Measurements from ENCODE around the gene HIVEP3. TPM values are rescaled to one million over a fixed set of nuclear protein-coding genes. Genes with fewer than 3 reads are reported as not detected.

Gene HIVEP3
- total RNA-seq, 2 donors from 2014 or later, result 17.9 to 32.0 TPM

DNA sequence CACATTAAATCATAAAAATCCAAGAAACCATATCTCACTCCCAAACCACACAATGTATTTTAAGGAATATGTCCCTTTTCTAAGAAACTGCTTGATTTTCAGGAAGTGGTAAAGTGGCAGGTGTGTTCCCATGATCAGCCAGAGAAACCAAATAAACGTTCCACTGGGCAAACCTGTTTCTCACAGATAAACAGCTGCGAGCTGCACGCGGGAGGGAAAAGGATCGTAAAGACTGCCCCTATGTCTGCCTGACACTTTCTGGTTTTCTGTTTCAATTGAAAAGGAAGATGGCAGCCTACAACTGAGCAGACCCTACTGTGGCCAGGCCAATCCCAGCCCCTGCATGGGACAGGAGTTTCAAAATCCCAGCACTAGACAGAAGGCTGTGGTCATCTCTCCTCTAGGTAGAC is 36.6 kb downstream of the HIVEP3 start:
- Mint-ChIP-seq H3K4me3 (no peak overlapping the region), H3K9me3 (no peaks in the 10 kb centered on the region), H3K36me3 (no peaks in the 10 kb centered on the region), H3K27me3 (no peaks in the 10 kb centered on the region), H3K27ac (peak overlapping the region in 1 of 2 donors; percentile 82), H3K4me1 (ENCODE audit: low read depth in 2 of 2) (peaks cover 28 to 58% of the 10 kb centered on the region in 2 donors)
- DNase-seq (ENCODE audit: low spot score) (no peak), ATAC-seq (peak in 1 of 2 donors; percentile 6)

DNA sequence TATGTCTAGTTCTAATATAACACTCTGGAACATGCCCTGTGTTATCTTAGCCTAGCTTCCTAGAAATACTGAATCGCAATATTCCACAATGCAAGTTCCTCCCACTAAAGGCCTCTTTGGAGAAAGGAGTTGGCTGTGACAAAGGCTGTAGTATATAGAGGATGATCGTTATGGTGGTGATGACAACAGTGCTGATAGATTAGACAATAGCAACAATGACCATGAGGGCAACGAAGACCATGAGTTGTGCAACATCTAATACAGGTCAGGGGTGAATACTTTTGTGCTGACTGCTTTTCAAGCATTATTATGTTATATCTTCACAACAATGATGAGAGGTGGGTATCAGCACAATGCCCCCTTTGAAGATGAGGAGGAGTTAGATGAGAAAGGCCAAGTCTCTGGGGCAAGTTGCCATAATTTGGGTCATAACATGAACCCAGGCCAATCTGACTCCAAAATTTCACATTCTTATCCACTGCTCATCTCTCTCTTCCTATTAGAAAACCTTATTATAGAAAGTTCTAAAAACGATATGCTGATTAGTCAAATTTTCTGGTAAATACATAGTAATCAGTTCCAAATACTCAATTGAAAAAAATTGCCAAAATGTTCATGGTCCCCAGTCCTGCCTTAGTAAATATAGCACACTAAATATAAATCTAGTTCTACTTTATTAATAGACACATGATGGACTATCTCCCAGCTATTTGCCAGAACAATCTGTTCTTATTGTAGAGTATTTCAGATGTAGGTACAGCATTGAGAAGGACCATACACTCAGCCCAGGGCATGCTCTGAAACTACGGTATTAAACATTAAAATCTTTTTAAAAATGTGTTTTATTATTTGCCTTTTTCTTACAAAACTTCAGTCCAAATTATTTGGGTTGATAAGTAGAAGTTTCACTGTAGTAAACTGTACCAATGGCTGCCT is 37.5 kb downstream of the HIVEP3 start:
- ATAC-seq, result no peak
- no peak for DNase-seq (ENCODE audit: low spot score)
- Mint-ChIP-seq H3K36me3 (no peaks in the 10 kb centered on the region), H3K9me3 (no peaks in the 10 kb centered on the region), H3K4me3 (no peak overlapping the region), H3K4me1 (ENCODE audit: low read depth in 2 of 2) (peaks cover 34 to 63% of the 10 kb centered on the region in 2 donors), H3K27me3 (no peaks in the 10 kb centered on the region), H3K27ac (peak overlapping the region in 1 of 2 donors; percentile 25)

DNA sequence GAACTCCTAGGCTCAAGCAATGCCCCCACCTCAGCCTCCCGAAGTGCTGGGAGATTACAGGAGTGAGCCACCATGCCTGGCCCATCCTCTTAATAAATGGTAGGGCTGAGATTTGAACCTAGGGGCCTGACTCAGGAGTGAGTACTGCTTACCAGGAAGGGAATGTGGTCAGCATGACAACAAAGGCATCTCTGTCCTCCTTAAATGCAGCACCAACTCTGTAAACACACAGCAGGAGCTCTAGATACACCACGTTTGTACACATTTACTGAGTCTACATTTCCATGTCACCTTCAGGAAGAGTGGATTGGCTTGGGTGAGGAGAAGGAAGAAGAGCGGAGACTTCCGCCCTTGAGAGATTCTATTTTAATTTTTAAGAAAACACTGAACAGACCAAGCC is 38.5 kb downstream of the HIVEP3 start:
- Mint-ChIP-seq H3K9me3 (no peaks in the 10 kb centered on the region), H3K27me3 (no peaks in the 10 kb centered on the region), H3K36me3 (no peaks in the 10 kb centered on the region), H3K4me1 (ENCODE audit: low read depth in 2 of 2) (peaks cover 36 to 63% of the 10 kb centered on the region in 2 donors), H3K4me3 (no peak overlapping the region), H3K27ac (peak overlapping the region in 1 of 2 donors; percentile 25)
- no peak for ATAC-seq
- no peak for DNase-seq (ENCODE audit: low spot score)

DNA sequence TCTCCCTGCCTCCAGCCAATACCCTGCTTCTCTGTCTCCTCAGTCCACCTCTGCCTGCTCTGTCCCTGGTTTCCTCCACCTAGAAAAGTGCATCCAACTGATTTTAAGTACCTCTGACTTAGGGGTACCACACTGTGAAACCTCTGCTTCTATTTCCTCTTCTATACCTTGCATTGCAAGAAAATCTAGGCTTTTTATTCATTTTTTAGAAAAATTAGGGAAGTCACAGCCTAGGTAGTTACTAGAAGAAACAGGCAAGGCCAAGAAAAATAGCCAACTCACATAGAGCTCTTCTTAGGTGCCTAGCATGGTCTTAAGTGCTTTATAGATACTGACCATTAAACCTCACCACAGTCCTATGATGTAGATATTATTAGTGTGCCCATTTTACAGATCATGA is 39.1 kb downstream of the HIVEP3 start:
- H3K27ac Mint-ChIP-seq, result peak overlapping the region in 1 of 2 donors; percentile 36
- no peaks in the 10 kb centered on the region for H3K9me3 Mint-ChIP-seq
- no peak overlapping the region for H3K4me3 Mint-ChIP-seq
- DNase-seq (ENCODE audit: low spot score) (no peak), ATAC-seq (no peak)
- no peaks in the 10 kb centered on the region for H3K27me3 Mint-ChIP-seq
- H3K36me3 Mint-ChIP-seq, result no peaks in the 10 kb centered on the region
- peaks cover 42 to 67% of the 10 kb centered on the region in 2 donors for H3K4me1 Mint-ChIP-seq (ENCODE audit: low read depth in 2 of 2)

DNA sequence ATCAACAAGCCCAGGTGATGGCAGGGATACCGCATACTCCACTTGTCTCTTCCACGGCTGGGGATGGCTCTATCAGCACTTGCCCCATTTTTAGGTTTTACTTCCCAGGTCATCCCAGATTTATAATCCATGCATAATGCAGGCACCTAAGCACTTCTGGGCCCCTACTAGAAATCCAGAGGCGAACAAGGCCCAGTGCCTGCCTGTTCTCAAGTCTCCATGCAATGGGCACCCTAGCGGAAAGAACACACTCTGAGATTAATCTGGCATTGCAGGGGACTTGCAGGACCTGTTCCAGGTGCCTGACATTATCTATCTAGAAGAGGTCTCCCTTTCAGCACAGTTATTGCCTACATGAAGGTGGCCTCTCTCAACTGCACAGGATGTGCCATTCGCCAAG is 39.8 kb downstream of the HIVEP3 start:
- DNase-seq (ENCODE audit: low spot score) (no peak), ATAC-seq (no peak)
- Mint-ChIP-seq H3K9me3 (no peaks in the 10 kb centered on the region), H3K36me3 (no peaks in the 10 kb centered on the region), H3K27me3 (no peaks in the 10 kb centered on the region), H3K4me1 (ENCODE audit: low read depth in 2 of 2) (peaks cover 49 to 71% of the 10 kb centered on the region in 2 donors), H3K27ac (peak overlapping the region in 1 of 2 donors; percentile 36), H3K4me3 (no peak overlapping the region)

DNA sequence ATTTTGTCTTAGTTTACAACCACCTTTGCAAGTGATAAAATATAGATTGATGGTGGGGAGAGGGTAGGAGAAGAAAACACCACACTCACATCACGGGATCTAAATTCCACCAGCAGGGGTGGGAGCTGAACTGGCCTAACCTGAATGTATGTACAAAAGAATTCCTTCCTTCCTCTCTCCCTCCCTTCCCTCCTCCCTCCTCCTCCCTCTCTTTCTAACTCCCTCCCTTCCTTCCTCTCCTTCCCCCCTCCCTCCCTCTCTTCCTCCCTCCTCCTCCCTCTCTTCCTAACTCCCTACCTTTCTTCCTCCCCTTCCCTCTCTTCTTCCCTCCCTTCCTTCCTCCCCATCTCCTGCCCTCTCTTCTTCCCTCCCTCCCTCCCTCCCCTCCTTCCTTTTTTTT is 40.2 kb downstream of the HIVEP3 start:
- peaks cover 52 to 71% of the 10 kb centered on the region in 2 donors for H3K4me1 Mint-ChIP-seq (ENCODE audit: low read depth in 2 of 2)
- ATAC-seq, result no peak
- no peak overlapping the region for H3K4me3 Mint-ChIP-seq
- no peaks in the 10 kb centered on the region for H3K36me3 Mint-ChIP-seq
- no peaks in the 10 kb centered on the region for H3K9me3 Mint-ChIP-seq
- peak overlapping the region in 1 of 2 donors; percentile 36 for H3K27ac Mint-ChIP-seq
- H3K27me3 Mint-ChIP-seq, result no peaks in the 10 kb centered on the region
- no peak for DNase-seq (ENCODE audit: low spot score)

DNA sequence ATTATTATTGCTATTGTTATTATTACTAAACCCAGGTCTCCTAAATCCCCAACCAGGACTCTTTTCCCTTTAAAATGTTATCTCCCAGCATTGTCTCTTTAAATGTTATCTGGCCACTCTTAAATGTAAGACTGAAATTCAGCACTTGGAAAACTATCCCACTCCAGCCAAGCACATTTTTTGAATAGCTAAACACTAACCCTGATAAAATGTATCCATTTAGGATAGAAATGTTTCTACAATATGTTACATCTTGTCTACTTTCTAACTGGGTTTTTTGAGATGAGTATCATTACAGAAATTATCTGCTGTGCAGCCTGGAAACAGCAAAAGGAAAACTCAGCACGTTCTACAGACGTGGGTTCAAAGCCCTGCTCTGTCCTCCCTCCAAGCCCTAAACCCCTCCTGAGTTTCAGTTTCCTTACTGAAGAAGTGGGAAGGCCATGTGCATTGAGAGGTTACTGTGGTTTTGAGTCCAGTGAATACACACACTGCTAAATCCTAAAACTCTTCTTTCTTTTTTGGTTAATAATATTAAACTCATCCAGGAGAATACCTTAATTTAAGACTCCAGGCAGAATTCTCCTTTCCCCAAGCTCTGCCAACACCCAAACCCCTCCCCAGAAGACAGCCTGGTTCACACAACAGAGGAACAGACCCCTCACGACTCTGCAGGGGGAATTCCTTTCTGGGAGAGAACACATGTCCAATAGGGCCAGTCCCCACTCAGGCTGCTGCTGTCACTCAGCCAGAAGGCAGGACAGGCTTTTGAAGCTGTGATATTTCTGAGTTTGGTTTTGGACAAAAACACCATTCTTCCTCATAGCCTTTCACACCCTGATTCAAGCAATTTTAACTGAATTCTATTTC is 41.9 kb downstream of the HIVEP3 start:
- ATAC-seq, result peak in 1 of 2 donors; percentile 71
- no peaks in the 10 kb centered on the region for H3K27me3 Mint-ChIP-seq
- H3K36me3 Mint-ChIP-seq, result no peaks in the 10 kb centered on the region
- peaks cover 40 to 61% of the 10 kb centered on the region in 2 donors for H3K4me1 Mint-ChIP-seq (ENCODE audit: low read depth in 2 of 2)
- H3K27ac Mint-ChIP-seq, result peak overlapping the region; percentile 44 to 76
- H3K9me3 Mint-ChIP-seq, result no peaks in the 10 kb centered on the region
- no peak overlapping the region for H3K4me3 Mint-ChIP-seq
- DNase-seq (ENCODE audit: low spot score), result no peak

DNA sequence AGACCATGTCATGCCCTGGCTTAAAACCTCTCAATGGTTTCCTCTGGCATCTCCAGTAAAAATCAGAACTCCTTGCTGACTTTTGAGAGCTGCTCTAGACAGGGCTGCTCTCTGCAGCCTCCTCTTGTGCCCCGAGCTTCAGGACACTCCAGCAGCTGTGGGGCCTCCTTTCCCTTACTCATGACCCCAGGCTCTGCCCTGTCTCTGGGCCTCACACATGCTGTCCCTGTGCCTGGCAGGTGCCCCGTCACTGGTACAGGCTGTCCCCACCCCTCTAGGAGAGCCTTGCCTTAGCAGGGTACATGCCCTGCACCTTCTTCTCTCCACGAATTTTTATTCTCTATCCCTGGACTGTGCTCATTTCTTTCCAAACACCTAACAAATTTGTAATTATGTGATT is 43.2 kb downstream of the HIVEP3 start:
- DNase-seq (ENCODE audit: low spot score) (no peak), ATAC-seq (peak in 1 of 2 donors; percentile 31)
- Mint-ChIP-seq H3K36me3 (no peaks in the 10 kb centered on the region), H3K4me3 (no peak overlapping the region), H3K4me1 (ENCODE audit: low read depth in 2 of 2) (peaks cover 38 to 59% of the 10 kb centered on the region in 2 donors), H3K27me3 (no peaks in the 10 kb centered on the region), H3K9me3 (no peaks in the 10 kb centered on the region), H3K27ac (peak overlapping the region in 1 of 2 donors; percentile 69)

DNA sequence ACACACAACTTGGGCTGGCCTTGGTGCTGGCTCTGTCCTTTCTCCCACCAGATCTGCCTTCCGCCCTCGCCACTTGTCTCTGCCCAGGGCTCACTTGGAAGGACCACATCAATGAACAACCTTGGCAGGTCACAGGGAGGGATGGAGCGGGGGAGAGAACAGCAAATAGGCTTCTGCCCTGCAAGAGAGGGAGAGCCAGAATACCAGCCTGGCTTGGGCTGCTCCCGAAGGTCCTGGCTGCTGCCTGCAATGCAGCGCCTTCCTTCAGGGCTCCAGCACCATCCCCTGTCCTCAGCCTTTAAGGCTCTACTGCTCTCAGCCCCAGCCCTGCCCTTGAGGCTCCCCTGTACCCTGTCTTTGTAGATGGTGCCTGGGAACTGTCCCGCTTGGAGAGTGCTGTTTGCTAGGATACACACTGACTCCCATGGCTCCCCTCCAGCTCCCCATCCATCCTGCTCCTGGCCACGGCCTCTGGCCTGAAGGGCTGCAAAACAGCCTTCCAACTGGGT is 43.8 kb downstream of the HIVEP3 start:
- Mint-ChIP-seq H3K27ac (peak overlapping the region in 1 of 2 donors; percentile 69), H3K27me3 (no peaks in the 10 kb centered on the region), H3K4me1 (ENCODE audit: low read depth in 2 of 2) (peaks cover 39 to 58% of the 10 kb centered on the region in 2 donors), H3K4me3 (no peak overlapping the region), H3K36me3 (no peaks in the 10 kb centered on the region), H3K9me3 (no peaks in the 10 kb centered on the region)
- peak; percentile 15 to 42 for ATAC-seq
- DNase-seq (ENCODE audit: low spot score), result no peak

DNA sequence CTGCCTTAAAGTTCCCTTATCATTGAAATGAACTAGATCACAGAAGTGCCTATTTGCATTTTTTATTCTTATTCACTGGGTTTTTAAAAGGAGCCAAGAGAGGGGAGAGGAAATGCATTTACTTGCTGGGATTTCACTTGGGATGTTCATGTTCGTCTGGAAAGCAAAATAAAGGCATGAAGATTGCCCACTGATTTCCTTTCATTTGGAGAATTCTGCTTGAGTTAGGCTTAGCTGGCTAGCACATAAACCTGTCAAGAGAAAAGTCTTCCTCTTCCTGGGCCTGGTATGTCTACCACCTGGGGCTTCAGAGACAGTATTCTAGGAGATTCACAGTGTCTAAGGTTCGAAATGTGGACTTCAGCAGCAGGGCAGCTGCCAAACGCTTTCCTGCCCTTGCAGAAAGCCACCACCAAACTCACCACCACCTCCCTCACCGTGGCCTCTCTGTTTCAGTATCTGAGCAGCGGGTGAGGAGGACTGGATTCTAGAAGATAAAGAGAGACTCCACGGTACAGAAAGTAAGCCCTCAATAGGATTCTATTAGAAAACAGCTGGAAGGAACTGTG is 44.5 kb downstream of the HIVEP3 start:
- H3K4me3 Mint-ChIP-seq, result no peak overlapping the region
- DNase-seq (ENCODE audit: low spot score), result no peak
- peaks cover 42 to 53% of the 10 kb centered on the region in 2 donors for H3K4me1 Mint-ChIP-seq (ENCODE audit: low read depth in 2 of 2)
- H3K27me3 Mint-ChIP-seq, result no peaks in the 10 kb centered on the region
- ATAC-seq, result no peak
- H3K27ac Mint-ChIP-seq, result peak overlapping the region in 1 of 2 donors; percentile 69
- no peaks in the 10 kb centered on the region for H3K36me3 Mint-ChIP-seq
- no peaks in the 10 kb centered on the region for H3K9me3 Mint-ChIP-seq

DNA sequence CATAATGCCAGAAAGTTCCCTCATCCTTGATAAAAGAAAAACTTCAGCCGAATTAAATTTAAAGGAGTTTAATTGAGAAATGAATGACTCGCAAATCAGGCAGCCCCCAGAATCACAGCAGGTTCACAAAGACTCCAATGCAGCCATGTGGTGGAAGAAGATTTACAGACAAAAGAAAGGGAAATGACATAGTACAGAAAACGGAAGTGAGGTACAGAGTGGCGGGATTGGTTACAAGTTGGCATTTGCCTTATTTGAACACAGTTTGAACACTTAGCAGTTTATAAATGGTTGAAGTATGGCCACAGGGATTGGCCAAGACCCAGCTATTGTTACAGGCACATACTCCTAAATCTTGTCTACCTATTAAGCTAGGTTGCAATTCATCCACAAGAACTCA is 46.6 kb downstream of the HIVEP3 start:
- no peaks in the 10 kb centered on the region for H3K9me3 Mint-ChIP-seq
- no peak for ATAC-seq
- no peaks in the 10 kb centered on the region for H3K27me3 Mint-ChIP-seq
- no peaks in the 10 kb centered on the region for H3K36me3 Mint-ChIP-seq
- H3K4me3 Mint-ChIP-seq, result no peak overlapping the region
- peak overlapping the region in 1 of 2 donors; percentile 7 for H3K27ac Mint-ChIP-seq
- peaks cover 50 to 64% of the 10 kb centered on the region in 2 donors for H3K4me1 Mint-ChIP-seq (ENCODE audit: low read depth in 2 of 2)
- no peak for DNase-seq (ENCODE audit: low spot score)

DNA sequence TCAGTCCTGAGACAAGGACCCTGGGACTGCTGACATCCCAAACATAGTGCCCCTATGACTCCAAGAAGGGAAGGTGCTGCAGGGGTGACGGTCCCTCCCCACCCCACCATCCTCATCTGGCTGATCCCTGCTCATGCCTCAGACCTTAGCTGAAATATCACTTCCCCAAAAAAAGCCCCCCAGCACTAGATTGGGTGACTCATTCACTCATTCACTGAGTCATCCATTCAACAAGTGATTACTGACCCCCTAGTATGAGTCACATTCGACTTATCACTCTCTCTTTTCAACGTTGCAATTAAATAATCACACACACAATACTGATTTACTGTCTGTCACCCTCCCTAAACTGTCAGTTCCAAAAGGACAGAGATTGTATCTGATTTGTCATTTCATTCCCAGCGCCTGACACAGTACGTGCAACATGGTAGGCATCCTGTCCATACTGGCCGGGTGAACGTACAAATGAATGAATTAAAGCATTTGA is 48.6 kb downstream of the HIVEP3 start:
- Mint-ChIP-seq H3K4me1 (ENCODE audit: low read depth in 2 of 2) (peaks cover 35 to 54% of the 10 kb centered on the region in 2 donors), H3K27me3 (no peaks in the 10 kb centered on the region), H3K4me3 (peak overlapping the region; percentile 9), H3K9me3 (no peaks in the 10 kb centered on the region), H3K27ac (peak overlapping the region in 1 of 2 donors; percentile 22), H3K36me3 (no peaks in the 10 kb centered on the region)
- no peak for DNase-seq (ENCODE audit: low spot score)
- ATAC-seq, result peak; percentile 84 to 89
